Astrocyte of the cerebellum (primary cell): Measurements from ENCODE around the gene PPP3CA.

Experiments
- DNase-seq: peaks from one replicate; pipeline ENCODE4 v3.0.0-alpha.2; 2011; ENCODE audit warnings: low read depth
- H3K4me3 ChIP-seq: 2 replicates; pipeline ENCODE4 v1.5.1; 2011; ENCODE audit warnings: mild to moderate bottlenecking, low read depth, low read length, moderate library complexity
- in situ Hi-C: cut with HindIII; loops from 2 replicates; pipeline ENCODE4 v1.10.0; 2017; ENCODE audit warnings: low sequenced_read_pairs
- TF ChIP-seq, protein P1 (sequence below): IDR thresholded peaks from 2 replicates; pipeline ENCODE4 v1.5.1; 2012; ENCODE audit warnings: low read length, low read depth, moderate library complexity, mild to moderate bottlenecking; ENCODE audit errors: missing control alignments

The PPP3CA gene

DNA sequence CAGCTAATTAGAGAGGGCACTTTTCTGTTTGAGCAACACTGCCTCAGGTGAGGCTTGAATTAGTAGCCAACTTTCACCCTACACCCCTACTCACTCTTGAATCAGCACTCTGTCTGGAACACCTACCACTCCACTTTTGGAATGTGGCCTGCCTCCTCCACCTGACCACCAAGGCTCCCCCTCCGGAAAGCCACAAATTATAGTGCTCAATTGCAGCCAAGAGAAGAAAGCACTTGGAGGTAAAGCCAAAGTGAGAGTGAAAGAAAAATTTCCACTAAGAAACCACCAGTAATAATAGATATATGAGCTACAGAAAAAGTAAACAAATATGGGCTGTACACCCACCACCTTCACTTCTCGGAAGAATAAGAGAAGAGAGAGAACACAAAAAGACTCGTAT lies 41.1 kb downstream of the PPP3CA start:
- in situ Hi-C loops = no loop called here
- TF ChIP-seq, protein P1, sequence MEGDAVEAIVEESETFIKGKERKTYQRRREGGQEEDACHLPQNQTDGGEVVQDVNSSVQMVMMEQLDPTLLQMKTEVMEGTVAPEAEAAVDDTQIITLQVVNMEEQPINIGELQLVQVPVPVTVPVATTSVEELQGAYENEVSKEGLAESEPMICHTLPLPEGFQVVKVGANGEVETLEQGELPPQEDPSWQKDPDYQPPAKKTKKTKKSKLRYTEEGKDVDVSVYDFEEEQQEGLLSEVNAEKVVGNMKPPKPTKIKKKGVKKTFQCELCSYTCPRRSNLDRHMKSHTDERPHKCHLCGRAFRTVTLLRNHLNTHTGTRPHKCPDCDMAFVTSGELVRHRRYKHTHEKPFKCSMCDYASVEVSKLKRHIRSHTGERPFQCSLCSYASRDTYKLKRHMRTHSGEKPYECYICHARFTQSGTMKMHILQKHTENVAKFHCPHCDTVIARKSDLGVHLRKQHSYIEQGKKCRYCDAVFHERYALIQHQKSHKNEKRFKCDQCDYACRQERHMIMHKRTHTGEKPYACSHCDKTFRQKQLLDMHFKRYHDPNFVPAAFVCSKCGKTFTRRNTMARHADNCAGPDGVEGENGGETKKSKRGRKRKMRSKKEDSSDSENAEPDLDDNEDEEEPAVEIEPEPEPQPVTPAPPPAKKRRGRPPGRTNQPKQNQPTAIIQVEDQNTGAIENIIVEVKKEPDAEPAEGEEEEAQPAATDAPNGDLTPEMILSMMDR = no peak
- peak; percentile 73 for DNase-seq
- no peak overlapping the region for H3K4me3 ChIP-seq

DNA sequence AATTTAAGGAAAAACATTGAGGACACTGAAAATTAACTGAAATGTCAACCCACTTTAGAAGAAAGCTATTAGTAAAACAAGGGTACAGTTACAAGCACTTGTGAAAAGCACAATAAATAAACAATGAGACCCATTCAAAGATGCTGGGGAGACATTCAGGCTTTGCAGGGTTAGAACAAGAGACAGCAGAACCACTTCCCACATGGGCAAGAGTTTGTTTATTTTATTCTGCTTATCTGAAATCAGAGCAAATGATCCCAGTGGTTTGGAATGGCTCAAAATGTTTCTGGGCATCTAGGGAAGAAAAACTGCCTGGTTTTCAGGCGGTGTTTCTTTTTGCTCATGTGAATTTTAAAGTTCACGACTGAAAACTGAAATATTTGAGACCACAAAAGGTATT lies 42.4 kb downstream of the PPP3CA start:
- TF ChIP-seq, protein P1 = no peak
- no peak overlapping the region for H3K4me3 ChIP-seq
- peak; percentile 36 for DNase-seq
- in situ Hi-C loops = no loop called here

DNA sequence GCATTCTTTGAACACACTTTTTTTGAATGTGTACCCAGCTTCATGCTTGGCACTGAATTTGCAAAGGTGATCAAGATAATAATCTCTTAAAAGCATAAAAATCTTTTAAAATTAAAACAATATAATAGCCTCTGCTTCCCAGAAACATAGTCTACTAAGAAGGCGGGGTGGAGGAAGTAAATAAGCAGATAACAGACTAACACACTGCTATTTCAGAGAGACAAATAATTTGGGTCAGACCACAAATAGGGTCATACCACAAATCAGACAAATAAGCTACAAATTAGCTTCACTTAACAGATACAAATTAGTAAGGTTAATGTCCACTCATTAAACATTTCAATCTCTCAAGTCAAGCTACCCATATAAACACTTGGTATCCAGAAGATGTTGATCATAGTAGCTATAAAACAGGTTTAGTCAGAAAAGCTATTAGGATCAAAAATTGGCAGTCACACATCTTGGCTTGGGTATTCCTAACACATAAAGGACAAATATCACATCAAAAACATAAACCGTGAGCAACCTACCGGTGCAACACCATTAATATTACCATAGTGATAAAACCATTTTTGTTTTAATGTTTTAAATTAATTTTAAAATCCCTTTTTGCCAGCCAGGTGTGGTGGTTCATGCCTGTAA lies 47.3 kb downstream of the PPP3CA start:
- in situ Hi-C loops = no loop called here
- TF ChIP-seq, protein P1 = no peak
- no peak for DNase-seq
- no peak overlapping the region for H3K4me3 ChIP-seq

DNA sequence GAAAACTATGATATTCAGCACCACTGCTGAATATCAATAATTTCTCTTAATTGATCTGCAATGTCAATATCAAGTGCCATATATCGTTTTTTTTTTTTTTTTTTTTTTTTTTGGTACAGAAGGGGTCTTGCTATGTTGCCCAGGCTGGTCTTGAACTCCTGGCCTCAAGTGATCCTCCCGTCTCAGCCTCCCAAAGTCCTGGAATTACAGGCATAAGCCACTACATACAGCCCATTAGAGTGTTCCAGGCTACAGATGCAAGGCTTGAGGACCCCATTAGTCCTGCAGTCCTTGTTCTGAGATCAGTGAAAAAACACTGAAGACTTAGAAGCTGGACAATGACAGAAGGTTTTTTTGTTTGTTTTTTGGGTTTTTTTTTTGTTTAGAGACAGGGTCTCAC lies 48.3 kb downstream of the PPP3CA start:
- TF ChIP-seq, protein P1 = no peak
- no peak overlapping the region for H3K4me3 ChIP-seq
- no peak for DNase-seq
- in situ Hi-C loops = no loop called here

- in situ Hi-C loops = no loop called here
- no peak overlapping the region for H3K4me3 ChIP-seq
- TF ChIP-seq, protein P1 = no peak
- no peak for DNase-seq
Observed at GRCh38 chr4:101295691-101296090, 51.6 kb downstream of the PPP3CA start.

DNA sequence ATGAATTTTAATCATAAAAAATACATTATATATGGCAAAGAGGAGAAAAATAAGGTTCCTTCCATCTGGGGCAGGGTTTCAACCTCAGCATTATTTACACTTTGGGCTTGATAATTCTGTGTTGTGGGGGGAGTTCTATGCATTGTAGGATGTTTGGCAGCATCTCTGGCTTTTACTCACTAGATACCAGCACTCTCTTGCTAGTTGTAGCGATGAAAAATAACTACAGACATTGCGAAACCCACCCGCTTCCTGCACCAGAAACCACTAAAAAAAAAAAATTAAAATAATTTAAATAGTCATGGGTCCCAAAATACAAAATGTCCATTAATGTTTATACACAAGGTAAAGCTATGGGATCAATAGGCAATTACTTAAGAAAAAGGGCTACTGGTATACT lies 52.7 kb downstream of the PPP3CA start:
- TF ChIP-seq, protein P1 = no peak
- in situ Hi-C loops = no loop called here
- DNase-seq = no peak
- H3K4me3 ChIP-seq = no peak overlapping the region
